ENCODE measurements around the gene ZCCHC3. TPM values are rescaled to one million over a fixed set of nuclear protein-coding genes. Genes with fewer than 3 reads are reported as not detected.

The ZCCHC3 gene
- total RNA-seq, 2 donors from 2014 or later = 15.4 to 17.0 TPM

- no peak for DNase-seq (ENCODE audit: low spot score in 2 of 2)
- no peak for ATAC-seq
Observed at GRCh38 chr20:276620-277495, 20.5 kb upstream of the ZCCHC3 start.

GRCh38 chr20:277496-277781 is 19.9 kb upstream of the ZCCHC3 start:
- H3K36me3 Mint-ChIP-seq = peaks cover 5 to 9% of the 10 kb centered on the region in 2 donors
- no peak for DNase-seq (ENCODE audit: low spot score in 2 of 2)

More at GRCh38 chr20:276620-277495, 20.5 kb upstream of the ZCCHC3 start:
- Mint-ChIP-seq H3K9me3 (no peaks in the 10 kb centered on the region), H3K27ac (peak overlapping the region in 1 of 2 donors; percentile 6), H3K36me3 (peaks cover 5 to 9% of the 10 kb centered on the region in 2 donors)

GRCh38 chr20:278181-278580 is 19.2 kb upstream of the ZCCHC3 start:
- Mint-ChIP-seq H3K9me3 (no peaks in the 10 kb centered on the region), H3K36me3 (peaks cover 5 to 9% of the 10 kb centered on the region in 2 donors), H3K27ac (no peak overlapping the region)
- no peak for ATAC-seq
- DNase-seq (ENCODE audit: low spot score in 2 of 2) = no peak

More at GRCh38 chr20:277496-277781, 19.9 kb upstream of the ZCCHC3 start:
- ATAC-seq = no peak
- peak overlapping the region in 1 of 2 donors; percentile 6 for H3K27ac Mint-ChIP-seq
- H3K9me3 Mint-ChIP-seq = no peaks in the 10 kb centered on the region

- Mint-ChIP-seq H3K27ac (no peak overlapping the region), H3K36me3 (peaks cover 5 to 9% of the 10 kb centered on the region in 2 donors), H3K9me3 (no peaks in the 10 kb centered on the region)
- ATAC-seq (no peak), DNase-seq (ENCODE audit: low spot score in 2 of 2) (no peak)
Observed at GRCh38 chr20:278607-279571, 18.5 kb upstream of the ZCCHC3 start.

DNA sequence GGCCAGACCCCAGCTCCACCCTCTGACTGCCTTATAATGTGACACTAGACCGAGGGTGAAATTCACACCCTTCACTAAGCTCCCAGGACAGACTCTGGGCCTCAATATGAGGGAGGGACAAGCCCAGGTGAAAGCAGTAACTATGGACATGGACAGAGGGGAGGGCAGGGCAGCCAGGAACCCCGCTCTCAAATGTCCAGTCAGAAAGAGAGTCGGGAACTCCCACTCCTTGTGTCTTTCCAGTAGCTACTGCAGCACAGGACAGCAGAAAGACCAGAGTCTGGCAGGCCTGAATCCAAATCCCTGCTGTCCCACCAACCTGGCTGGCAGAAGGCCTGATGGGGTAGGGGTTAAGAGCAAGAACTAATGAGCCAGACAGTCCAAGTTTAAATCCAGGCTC is 13.2 kb upstream of the ZCCHC3 start:
- H3K36me3 Mint-ChIP-seq = peaks cover 0 to 3% of the 10 kb centered on the region in 2 donors
- ATAC-seq (no peak), DNase-seq (ENCODE audit: low spot score in 2 of 2) (no peak)
- H3K27ac Mint-ChIP-seq = no peak overlapping the region
- H3K9me3 Mint-ChIP-seq = peaks cover 0 to 2% of the 10 kb centered on the region in 2 donors

- H3K27ac Mint-ChIP-seq = no peak overlapping the region
- H3K9me3 Mint-ChIP-seq = peaks cover 0 to 4% of the 10 kb centered on the region in 2 donors
- no peak for ATAC-seq
- H3K36me3 Mint-ChIP-seq = peaks cover 0 to 5% of the 10 kb centered on the region in 2 donors
- DNase-seq (ENCODE audit: low spot score in 2 of 2) = no peak
Observed at GRCh38 chr20:286508-286907, 10.9 kb upstream of the ZCCHC3 start.

DNA sequence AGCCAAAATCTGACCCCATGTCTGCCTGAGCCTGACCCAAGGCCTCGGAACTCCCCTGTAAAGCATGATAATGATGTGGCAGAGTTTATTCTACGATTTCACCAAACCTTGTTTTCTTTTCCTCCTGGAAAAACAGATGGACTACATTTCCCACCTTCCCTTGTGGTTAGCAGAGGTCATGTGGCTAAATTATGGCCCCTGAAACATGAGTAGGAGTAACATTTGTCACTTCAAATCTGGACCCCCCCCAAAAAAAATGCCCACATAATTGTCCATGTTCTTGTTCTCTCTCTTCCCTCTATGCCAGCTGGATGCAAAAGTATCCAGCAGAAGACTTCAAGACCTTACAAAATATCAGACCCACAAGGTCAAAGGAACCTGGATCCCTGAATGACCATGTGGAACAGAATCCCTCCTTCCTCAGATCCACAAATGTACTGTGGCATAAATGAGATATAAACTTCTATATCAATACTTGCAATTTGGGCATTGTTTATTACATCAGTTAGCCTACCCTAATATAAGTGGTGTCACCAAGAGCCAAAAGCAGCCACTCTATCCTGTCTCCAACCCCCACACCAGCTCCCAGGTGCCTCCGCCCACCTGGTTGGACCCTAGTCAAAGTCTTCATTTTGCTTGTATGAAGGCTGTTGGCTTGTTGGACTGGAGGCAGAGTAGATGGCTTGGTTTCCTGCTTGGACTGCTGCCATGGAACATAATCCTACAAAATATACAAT is 8.2 kb upstream of the ZCCHC3 start:
- ATAC-seq = no peak
- Mint-ChIP-seq H3K9me3 (peaks cover 0 to 4% of the 10 kb centered on the region in 2 donors), H3K27ac (no peak overlapping the region)

DNA sequence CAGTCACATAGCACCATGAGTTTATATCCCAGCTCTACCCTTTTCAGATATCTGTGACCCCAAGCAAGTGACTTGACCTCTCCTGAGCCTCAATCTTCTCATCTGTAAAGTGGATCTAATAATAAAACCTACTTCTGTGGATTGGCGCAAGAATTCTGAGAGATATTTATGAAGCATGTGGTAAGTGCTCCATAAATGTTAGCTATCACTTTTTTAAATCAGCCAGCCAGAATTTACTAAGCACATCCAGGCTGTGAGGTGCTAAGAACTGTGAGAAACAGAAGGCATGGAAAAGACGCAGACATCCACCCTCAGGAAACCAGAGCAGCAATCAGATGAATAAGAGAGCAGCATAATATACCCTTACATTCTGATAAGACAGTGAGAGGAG is 7.7 kb upstream of the ZCCHC3 start:
- Mint-ChIP-seq H3K27ac (peak overlapping the region in 1 of 2 donors; percentile 90), H3K9me3 (peaks cover 0 to 4% of the 10 kb centered on the region in 2 donors), H3K36me3 (peaks cover 0 to 5% of the 10 kb centered on the region in 2 donors)
- no peak for DNase-seq (ENCODE audit: low spot score in 2 of 2)
- peak in 1 of 2 donors; percentile 13 for ATAC-seq

More for the DNA sequence above, 8.2 kb upstream of the ZCCHC3 start:
- H3K36me3 Mint-ChIP-seq = peaks cover 0 to 5% of the 10 kb centered on the region in 2 donors
- DNase-seq (ENCODE audit: low spot score in 2 of 2) = no peak

DNA sequence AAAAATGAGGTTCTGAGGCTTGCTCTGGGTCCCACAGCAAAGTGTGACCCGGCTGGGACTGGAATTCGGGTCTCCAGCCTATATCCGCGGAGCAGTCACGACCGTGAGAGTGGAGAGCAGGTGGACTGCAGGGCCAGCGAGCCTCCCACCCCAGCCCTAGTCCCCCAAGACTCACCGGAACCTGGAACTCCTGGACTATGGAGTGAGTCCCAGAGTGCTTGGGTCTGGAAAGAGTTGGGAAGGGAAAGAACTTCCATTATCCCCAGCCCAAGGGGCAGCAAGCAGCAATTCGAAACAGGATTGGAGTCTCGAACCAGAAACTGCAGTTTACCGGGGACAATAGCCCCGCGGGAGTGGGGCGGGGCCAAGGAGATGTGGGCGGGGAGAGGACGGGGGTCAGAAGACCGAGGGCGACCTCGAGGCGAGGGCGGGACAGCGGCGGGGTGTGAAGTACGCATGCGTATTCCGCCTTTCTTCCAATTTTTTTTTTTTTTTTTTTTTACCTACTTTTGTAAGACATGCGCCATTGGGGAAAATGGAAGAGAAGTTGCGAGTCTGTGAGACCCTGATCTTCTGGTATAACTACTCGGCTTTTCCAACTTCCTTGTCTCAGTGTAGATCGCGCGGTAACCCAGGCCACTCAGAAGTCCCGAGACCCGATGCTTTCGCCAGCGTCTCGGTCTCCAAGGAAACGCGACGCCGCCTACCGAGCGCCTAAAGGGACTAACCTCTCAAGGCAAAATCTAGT is 7.1 kb upstream of the ZCCHC3 start, which contains the start of gene C20orf96:
Gene C20orf96, minus strand, starts transcription at position 667 of the 748 bp plus-strand sequence. Its CDS starts 140 bp downstream, at position 527.
- ATAC-seq = peak; percentile 95 to 96
- H3K27ac Mint-ChIP-seq = peak within 1 kb of the TSS in 1 of 2 donors; percentile 90

DNA sequence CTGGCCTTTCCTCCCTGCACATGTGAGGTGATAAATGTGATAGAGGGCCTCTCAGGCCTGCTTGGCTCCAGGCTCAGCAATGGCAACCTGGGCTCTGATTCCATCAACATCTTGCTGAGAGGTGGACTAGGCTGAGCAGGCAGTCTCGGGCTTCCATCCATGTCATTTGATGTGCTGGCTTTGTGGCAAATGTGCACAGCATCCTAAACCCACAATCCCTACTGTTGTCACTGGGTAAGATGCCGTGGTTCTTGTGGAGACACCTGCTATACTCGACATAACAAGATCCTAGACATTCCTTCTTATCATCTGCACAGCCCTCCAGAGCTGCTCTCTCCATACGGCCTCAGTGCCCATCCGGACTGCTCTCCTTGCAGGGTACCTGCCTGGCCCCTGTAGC is 2.8 kb upstream of the ZCCHC3 start:
- Mint-ChIP-seq H3K36me3 (peaks cover 27 to 28% of the 10 kb centered on the region in 2 donors), H3K27ac (no peak overlapping the region), H3K9me3 (no peaks in the 10 kb centered on the region)
- ATAC-seq = no peak
- DNase-seq (ENCODE audit: low spot score in 2 of 2) = no peak

More for the DNA sequence above, 7.1 kb upstream of the ZCCHC3 start, which contains the start of gene C20orf96:
- DNase-seq (ENCODE audit: low spot score in 2 of 2) = peak; percentile 84 to 88
- H3K9me3 Mint-ChIP-seq = peaks cover 0 to 4% of the 10 kb centered on the region in 2 donors
- H3K36me3 Mint-ChIP-seq = peaks cover 0 to 5% of the 10 kb centered on the region in 2 donors

DNA sequence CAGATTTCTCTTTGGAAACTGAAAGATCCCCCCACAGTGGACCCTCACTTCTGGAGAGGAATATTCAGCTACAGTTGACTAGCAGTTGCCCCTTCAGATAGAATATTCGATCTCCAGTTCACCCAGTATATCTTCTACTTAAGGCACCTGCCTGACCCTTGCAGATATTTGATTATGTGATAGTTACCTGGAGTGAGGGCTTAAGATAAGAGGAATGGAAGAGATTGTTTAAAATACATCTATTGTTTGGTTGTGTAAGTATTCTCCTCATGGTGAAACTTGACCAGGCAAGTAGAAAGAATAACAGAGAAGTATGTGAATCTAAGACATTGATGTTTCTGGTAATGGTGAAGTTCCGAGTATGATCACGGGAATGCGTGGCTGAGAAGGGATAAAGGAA is 1.6 kb upstream of the ZCCHC3 start:
- DNase-seq (ENCODE audit: low spot score in 2 of 2) (no peak), ATAC-seq (no peak)
- Mint-ChIP-seq H3K27ac (peak overlapping the region; percentile 11 to 95), H3K36me3 (peaks cover 27 to 28% of the 10 kb centered on the region in 2 donors), H3K9me3 (no peaks in the 10 kb centered on the region)

DNA sequence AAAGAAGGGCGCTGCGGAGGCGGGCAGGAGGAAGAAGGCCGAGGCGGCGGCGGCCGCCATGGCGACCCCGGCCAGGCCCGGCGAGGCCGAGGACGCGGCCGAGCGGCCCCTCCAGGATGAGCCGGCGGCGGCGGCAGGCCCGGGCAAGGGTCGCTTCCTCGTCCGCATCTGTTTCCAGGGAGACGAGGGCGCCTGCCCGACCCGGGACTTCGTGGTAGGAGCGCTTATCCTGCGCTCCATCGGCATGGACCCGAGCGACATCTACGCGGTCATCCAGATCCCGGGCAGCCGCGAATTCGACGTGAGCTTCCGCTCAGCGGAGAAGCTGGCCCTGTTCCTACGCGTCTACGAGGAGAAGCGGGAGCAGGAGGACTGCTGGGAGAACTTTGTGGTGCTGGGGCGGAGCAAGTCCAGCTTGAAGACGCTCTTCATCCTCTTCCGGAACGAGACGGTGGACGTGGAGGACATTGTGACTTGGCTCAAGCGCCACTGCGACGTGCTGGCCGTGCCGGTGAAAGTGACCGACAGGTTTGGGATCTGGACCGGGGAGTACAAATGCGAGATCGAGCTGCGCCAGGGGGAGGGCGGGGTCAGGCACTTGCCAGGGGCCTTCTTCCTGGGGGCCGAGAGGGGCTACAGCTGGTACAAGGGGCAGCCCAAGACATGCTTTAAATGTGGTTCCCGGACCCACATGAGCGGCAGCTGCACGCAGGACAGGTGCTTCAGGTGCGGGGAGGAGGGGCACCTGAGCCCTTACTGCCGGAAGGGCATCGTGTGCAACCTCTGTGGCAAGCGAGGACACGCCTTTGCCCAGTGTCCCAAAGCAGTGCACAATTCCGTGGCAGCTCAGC is 780 bp downstream of the ZCCHC3 start:
- ATAC-seq (peak; percentile 27 to 42), DNase-seq (ENCODE audit: low spot score in 2 of 2) (peak; percentile 41 to 71)
- H3K36me3 Mint-ChIP-seq = peaks cover 27 to 28% of the 10 kb centered on the region in 2 donors
- H3K9me3 Mint-ChIP-seq = no peaks in the 10 kb centered on the region
- peak overlapping the region; percentile 95 to 100 for H3K27ac Mint-ChIP-seq

- peaks cover 27 to 28% of the 10 kb centered on the region in 2 donors for H3K36me3 Mint-ChIP-seq
- ATAC-seq = no peak
- DNase-seq (ENCODE audit: low spot score in 2 of 2) = no peak
- H3K27ac Mint-ChIP-seq = peak overlapping the region; percentile 95 to 100
- no peaks in the 10 kb centered on the region for H3K9me3 Mint-ChIP-seq
Observed at GRCh38 chr20:298776-299391, 1.5 kb downstream of the ZCCHC3 start.

DNA sequence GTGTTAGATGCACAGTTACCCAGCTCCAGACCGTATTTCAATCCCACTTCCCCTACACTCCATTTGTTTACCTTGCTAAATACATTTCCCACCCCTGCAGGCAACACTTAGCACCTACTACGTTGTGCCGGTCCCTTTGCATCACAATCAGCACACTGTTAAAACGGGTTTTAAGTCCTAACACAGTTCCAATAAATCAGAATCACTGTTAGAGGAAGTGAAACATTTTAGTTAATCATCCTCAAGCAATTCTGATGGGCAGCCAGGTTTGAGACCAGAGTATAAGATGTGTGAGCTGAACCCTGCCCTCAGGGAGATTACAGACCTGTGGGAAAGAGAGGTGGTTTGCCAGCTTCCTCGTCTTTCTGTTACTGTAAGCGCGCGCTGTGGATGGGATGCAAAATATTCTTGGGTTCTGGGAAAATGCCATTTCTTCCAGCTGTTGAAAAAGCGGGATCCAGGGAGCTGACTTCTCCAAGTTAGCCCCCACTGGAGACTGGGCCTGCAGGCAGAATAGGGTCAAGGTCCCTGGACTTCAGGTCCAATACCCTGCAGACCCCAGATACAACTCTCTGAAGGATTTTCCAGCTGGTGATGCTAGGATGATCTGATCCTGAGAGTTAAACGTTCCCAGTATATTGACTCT is 3.1 kb downstream of the ZCCHC3 start:
- H3K27ac Mint-ChIP-seq = peak overlapping the region in 1 of 2 donors; percentile 19
- H3K9me3 Mint-ChIP-seq = no peaks in the 10 kb centered on the region
- DNase-seq (ENCODE audit: low spot score in 2 of 2) (no peak), ATAC-seq (no peak)
- H3K36me3 Mint-ChIP-seq = peaks cover 27 to 28% of the 10 kb centered on the region in 2 donors
